SK-N-SH (cell line): ENCODE data around the gene ARL4D. TPM values are rescaled to one million over a fixed set of nuclear protein-coding genes. Genes with fewer than 3 reads are reported as not detected.
A peak's percentile ranks its signal among the peaks of the same experiment; 100 is the strongest.

Experiments
- CTCF ChIA-PET: fragments of 300-600, 350-600 bp; formaldehyde crosslinking; extraction: SDS; loops from one replicate; lab custom pipeline; 2021; lab: Yijun Ruan, JAX
- POLR2A ChIA-PET: fragments of 350-600 bp; sonication (Branson Sonifier 250); formaldehyde crosslinking; extraction: SDS; loops from one replicate; lab custom pipeline; 2020; ENCODE audit warnings: antibody characterized with exemption, inconsistent platforms; lab: Yijun Ruan, JAX
- DNase-seq: peaks from one replicate; pipeline ENCODE4 v3.0.0; 2012
- H2AFZ ChIP-seq: fragments of 200-600 bp; sonication (generic); 2 replicates; pipeline ENCODE4 v1.8.1; 2016; ENCODE audit warnings: antibody characterized with exemption, mild to moderate bottlenecking, low read depth
- H3F3A ChIP-seq: fragments of 200-600 bp; sonication (generic); replicated peaks from 2 replicates; pipeline ENCODE3; 2016; ENCODE audit warnings: antibody characterized with exemption, mild to moderate bottlenecking; ENCODE audit not compliant: insufficient read depth
- H3K27ac ChIP-seq, 2 experiments: fragments of 200-500 bp in 1 of 2; fragments of 200-600 bp in 1 of 2; sonication (Bioruptor generic) in 1 of 2; sonication (generic), shearing (Covaris generic) in 1 of 2; 2 replicates each; pipeline versions ENCODE4 v1.5.1 to v1.6.1; 2014 to 2016; ENCODE audit warnings: low read depth in 2 of 2, inconsistent platforms in 1 of 2, low read length in 1 of 2, mild to moderate bottlenecking in 1 of 2, mixed read lengths in 1 of 2
- H3K27me3 ChIP-seq: fragments of 200-600 bp; sonication (generic), shearing (Covaris generic); 2 replicates; pipeline ENCODE4 v1.6.1; 2016; ENCODE audit warnings: mixed run types; ENCODE audit not compliant: insufficient read depth
- H3K36me3 ChIP-seq, 2 experiments: fragments of 200-500 bp in 1 of 2; fragments of 200-600 bp in 1 of 2; sonication (Bioruptor generic) in 1 of 2; sonication (generic) in 1 of 2; replicated peaks in 1 of 2; 2 replicates each; pipeline versions ENCODE3 to v1.5.1; 2014 to 2016; ENCODE audit warnings: low read length in 1 of 2, mild to moderate bottlenecking in 1 of 2; ENCODE audit not compliant: insufficient read depth in 2 of 2, control insufficient read depth in 1 of 2
- H3K4me1 ChIP-seq, 2 experiments: fragments of 200-500 bp in 1 of 2; fragments of 200-600 bp in 1 of 2; sonication (Bioruptor generic) in 1 of 2; sonication (generic), shearing (Covaris generic) in 1 of 2; 2 replicates each; pipeline versions ENCODE4 v1.5.1 to v1.6.1; 2014 to 2016; ENCODE audit warnings: low read depth in 1 of 2, low read length in 1 of 2, mixed run types in 1 of 2; ENCODE audit not compliant: insufficient read depth in 2 of 2, control insufficient read depth in 1 of 2
- H3K4me2 ChIP-seq: fragments of 200-600 bp; sonication (generic), shearing (Covaris generic); 2 replicates; pipeline ENCODE4 v1.6.1; 2017; ENCODE audit warnings: mixed run types
- H3K4me3 ChIP-seq, 2 experiments: fragments of 200-500 bp in 1 of 2; fragments of 200-600 bp in 1 of 2; sonication (Bioruptor generic) in 1 of 2; sonication (generic), shearing (Covaris generic) in 1 of 2; 2 replicates each; pipeline versions ENCODE4 v1.5.1 to v1.8.1; 2014 to 2016; ENCODE audit warnings: low read depth in 2 of 2, inconsistent platforms in 1 of 2, low read length in 1 of 2, mild to moderate bottlenecking in 1 of 2, mixed read lengths in 1 of 2, moderate library complexity in 1 of 2
- H3K79me2 ChIP-seq: fragments of 200-600 bp; sonication (generic); 2 replicates; pipeline ENCODE4 v1.8.1; 2017; ENCODE audit warnings: mild to moderate bottlenecking; ENCODE audit not compliant: insufficient read depth
- H3K9ac ChIP-seq: fragments of 200-600 bp; sonication (generic); 2 replicates; pipeline ENCODE4 v1.6.1; 2017; ENCODE audit warnings: mixed run types
- H3K9me2 ChIP-seq: fragments of 200-600 bp; sonication (generic); 2 replicates; pipeline ENCODE4 v1.6.1; 2017; ENCODE audit warnings: mixed run types
- H3K9me3 ChIP-seq: fragments of 200-600 bp; sonication (generic); 2 replicates; pipeline ENCODE4 v1.6.1; 2017; ENCODE audit warnings: mixed run types, mild to moderate bottlenecking, moderate library complexity
- H4K20me1 ChIP-seq: fragments of 200-600 bp; sonication (generic); 2 replicates; pipeline ENCODE4 v1.6.1; 2017; ENCODE audit warnings: mild to moderate bottlenecking, mixed run types; ENCODE audit not compliant: insufficient read depth
- MEF2A ChIP-seq: IDR thresholded peaks from 2 replicates; pipeline ENCODE4 v1.4.0; 2012; ENCODE audit warnings: low read depth, borderline replicate concordance
- RFX5 ChIP-seq: IDR thresholded peaks from 2 replicates; pipeline ENCODE4 v1.6.1; 2012; ENCODE audit warnings: mild to moderate bottlenecking, improper control_type of control experiment, low read length
- TAF1 ChIP-seq: IDR thresholded peaks from 2 replicates; pipeline ENCODE4 v1.6.1; 2012; ENCODE audit warnings: low read depth, mild to moderate bottlenecking, low read length, moderate library complexity, borderline replicate concordance
- ZBTB33 ChIP-seq: IDR thresholded peaks from 2 replicates; pipeline ENCODE4 v1.4.0; 2012; ENCODE audit warnings: low read depth, borderline replicate concordance
- WGBS: methylation state at CpG from one replicate; pipeline ENCODE4 v1.1.6; 2017; ENCODE audit warnings: low lambda C conversion rate; 5-methylcytosine and 5-hydroxymethylcytosine counted together
- polyA plus RNA-seq, 3 experiments: library from polyadenylated mRNA; depleted of rRNA; stranded (reverse); fragments of >200 nt; gene quantifications; 2 replicates each; pipeline ENCODE4 v1.2.3, GENCODE V29; 2012
- TF ChIP-seq, protein P1 (sequence below): fragments of 150-350 bp; IDR thresholded peaks from 2 replicates; pipeline ENCODE4 v1.6.1; 2016; ENCODE audit warnings: mild to moderate bottlenecking, low read depth, low read length
- TF ChIP-seq, protein P2 (sequence below): IDR thresholded peaks from 2 replicates; pipeline ENCODE4; 2012

Gene ARL4D
- polyA plus RNA-seq, 1 of the 3 experiments (the other 2 are of a cell fraction) = 29.5 TPM

GRCh38 chr17:43389046-43389947 lies 9.5 kb upstream of the ARL4D start (continued):
- TF ChIP-seq, protein P1, sequence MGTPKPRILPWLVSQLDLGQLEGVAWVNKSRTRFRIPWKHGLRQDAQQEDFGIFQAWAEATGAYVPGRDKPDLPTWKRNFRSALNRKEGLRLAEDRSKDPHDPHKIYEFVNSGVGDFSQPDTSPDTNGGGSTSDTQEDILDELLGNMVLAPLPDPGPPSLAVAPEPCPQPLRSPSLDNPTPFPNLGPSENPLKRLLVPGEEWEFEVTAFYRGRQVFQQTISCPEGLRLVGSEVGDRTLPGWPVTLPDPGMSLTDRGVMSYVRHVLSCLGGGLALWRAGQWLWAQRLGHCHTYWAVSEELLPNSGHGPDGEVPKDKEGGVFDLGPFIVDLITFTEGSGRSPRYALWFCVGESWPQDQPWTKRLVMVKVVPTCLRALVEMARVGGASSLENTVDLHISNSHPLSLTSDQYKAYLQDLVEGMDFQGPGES = no peak
- TF ChIP-seq ZBTB33 = no peak
- no peak for TF ChIP-seq MEF2A
- TF ChIP-seq TAF1 = no peak
- TF ChIP-seq, protein P2, sequence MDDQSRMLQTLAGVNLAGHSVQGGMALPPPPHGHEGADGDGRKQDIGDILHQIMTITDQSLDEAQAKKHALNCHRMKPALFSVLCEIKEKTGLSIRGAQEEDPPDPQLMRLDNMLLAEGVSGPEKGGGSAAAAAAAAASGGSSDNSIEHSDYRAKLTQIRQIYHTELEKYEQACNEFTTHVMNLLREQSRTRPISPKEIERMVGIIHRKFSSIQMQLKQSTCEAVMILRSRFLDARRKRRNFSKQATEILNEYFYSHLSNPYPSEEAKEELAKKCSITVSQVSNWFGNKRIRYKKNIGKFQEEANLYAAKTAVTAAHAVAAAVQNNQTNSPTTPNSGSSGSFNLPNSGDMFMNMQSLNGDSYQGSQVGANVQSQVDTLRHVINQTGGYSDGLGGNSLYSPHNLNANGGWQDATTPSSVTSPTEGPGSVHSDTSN = no peak
- 0 out of 2 replicates have a peak, but pooled peaks have one; percentile 16 for TF ChIP-seq RFX5

GRCh38 chr17:43392397-43392796 lies 6.4 kb upstream of the ARL4D start:
- H3K4me2 ChIP-seq = no peak overlapping the region
- 79% methylated on average over 6 of the region's 6 CpGs for WGBS
- no peaks in the 10 kb centered on the region for H3K36me3 ChIP-seq
- no peak for DNase-seq
- H4K20me1 ChIP-seq = no peaks in the 10 kb centered on the region
- ChIA-PET CTCF (interaction anchor here (2.1 to 12.4 kb wide), 9 partner anchors 8 to 92 kb away, joined by 9 to 430 read pairs (median 19); partner anchors contain the start of gene DHX8), POLR2A (interaction anchor here (0.9 to 3.7 kb wide), 3 partner anchors 24 to 92 kb away, joined by 5 to 24 read pairs (median 12); partner anchors contain the start of gene DHX8)
- TF ChIP-seq, protein P1 = no peak
- no peak overlapping the region for H3K9ac ChIP-seq
- H3F3A ChIP-seq = peaks cover 16% of the 10 kb centered on the region
- H2AFZ ChIP-seq = peak overlapping the region; percentile 57; the same call in 1 of the 2 replicates
- no peaks in the 10 kb centered on the region for H3K79me2 ChIP-seq
- H3K4me3 ChIP-seq = no peak overlapping the region
- H3K27ac ChIP-seq = no peak overlapping the region
- H3K4me1 ChIP-seq = peaks cover 0 to 3% of the 10 kb centered on the region in 2 experiments; a peak in 1 of 4 replicates
- no peaks in the 10 kb centered on the region for H3K27me3 ChIP-seq
- no peaks in the 10 kb centered on the region for H3K9me2 ChIP-seq
- no peaks in the 10 kb centered on the region for H3K9me3 ChIP-seq
